OCI-LY7 (cell line): ENCODE data around the gene ELOVL4.

Source experiments
- CTCF ChIP-seq: fragments of 200-600 bp; sonication (generic); conservative IDR thresholded peaks from 2 replicates; pipeline ENCODE4 v1.5.1; 2014; ENCODE audit warnings: mild to moderate bottlenecking, antibody characterized with exemption, low read length, moderate library complexity, mixed read lengths
- EZH2phosphoT487 ChIP-seq: fragments of 200-600 bp; sonication (generic); IDR thresholded peaks from 2 replicates; pipeline ENCODE4 v1.6.1; 2018; ENCODE audit warnings: low read depth, borderline replicate concordance, mild to moderate bottlenecking, mixed run types, antibody characterized with exemption, low read length, moderate library complexity, mixed read lengths

- no peak for TF ChIP-seq CTCF
- TF ChIP-seq EZH2phosphoT487: no peak
Measured at GRCh38 chr6:79985128-79985527, 37.8 kb upstream of the ELOVL4 start.
